GM12878 (cell line): ENCODE results near the gene DSG4. TPM values are rescaled to one million over a fixed set of nuclear protein-coding genes. Genes with fewer than 3 reads are reported as not detected.

Experiments
- ATAC-seq: fragments of 200-7000 bp; cut with Tn5 transposase; 3 replicates; pipeline ENCODE4 v1.9.1; 2020; ENCODE audit warnings: mild to moderate bottlenecking, moderate library complexity
- BruUV-seq: library from RNA; stranded (reverse); fragments of 400-500 nt; replicated peaks from 2 replicates; lab custom pipeline; 2021; lab: Mats Ljungman, UMichigan
- CTCF ChIA-PET: fragments of 300-600 bp; sonication (Branson Sonifier 250); formaldehyde crosslinking; extraction: SDS; loops from one replicate; lab custom pipeline; 2021; ENCODE audit warnings: inconsistent platforms; lab: Yijun Ruan, JAX
- POLR2A ChIA-PET: fragments of 350-600 bp; formaldehyde crosslinking; extraction: SDS; loops from one replicate; lab custom pipeline; 2021; ENCODE audit warnings: inconsistent platforms; lab: Charles Lee
- RAD21 ChIA-PET: fragments of 300-600 bp; sonication (Branson Sonifier 250); formaldehyde crosslinking; loops from one replicate; lab custom pipeline; 2023; ENCODE audit warnings: antibody characterized with exemption; ENCODE audit not compliant: unreplicated experiment; lab: Charles Lee
- SMC1A ChIA-PET: fragments of 300-600 bp; sonication (Branson Sonifier 250); formaldehyde crosslinking; loops from one replicate; lab custom pipeline; 2023; ENCODE audit not compliant: unreplicated experiment, uncharacterized antibody; lab: Charles Lee
- DNase-seq: peaks from one replicate; pipeline ENCODE4 v3.0.0-alpha.2; 2011; ENCODE audit warnings: low read depth, low spot score
- FAIRE-seq: peaks from 3 replicates; lab custom pipeline; 2011; peaks lifted over from hg19 to GRCh38; lab: Jason Lieb, UNC
- H2AFZ ChIP-seq: 2 replicates; pipeline ENCODE4 v1.6.0; 2011; ENCODE audit warnings: low read depth, low read length, control low read depth; ENCODE audit not compliant: control insufficient read depth
- H3K27ac ChIP-seq: 2 replicates; pipeline ENCODE4 v1.5.1; 2011; ENCODE audit warnings: control low read depth; ENCODE audit not compliant: control insufficient read depth, insufficient read depth
- H3K27me3 ChIP-seq, 2 experiments: replicated peaks in 1 of 2; 2 replicates each; pipeline versions ENCODE4 v1.6.0 to v1.6.1; 2011; ENCODE audit warnings: low read length in 1 of 2; ENCODE audit not compliant: control insufficient read depth in 2 of 2, insufficient read depth in 2 of 2
- H3K36me3 ChIP-seq, 2 experiments: 2 replicates each; pipeline ENCODE4 v1.5.1; 2011; ENCODE audit warnings: low read length in 1 of 2; ENCODE audit not compliant: control insufficient read depth in 2 of 2, insufficient read depth in 2 of 2
- H3K4me1 ChIP-seq: 2 replicates; pipeline ENCODE4 v1.6.1; 2011; ENCODE audit warnings: mild to moderate bottlenecking, low read length, moderate library complexity, mixed read lengths; ENCODE audit not compliant: control insufficient read depth, insufficient read depth
- H3K4me2 ChIP-seq: 2 replicates; pipeline ENCODE4 v1.6.0; 2011; ENCODE audit warnings: control low read depth; ENCODE audit not compliant: control insufficient read depth, insufficient read depth
- H3K4me3 ChIP-seq: fragments of 200-600 bp; sonication (generic); 2 replicates; pipeline ENCODE4 v1.5.1; 2016
- H3K79me2 ChIP-seq: 2 replicates; pipeline ENCODE4 v1.6.0; 2011; ENCODE audit warnings: low read length; ENCODE audit not compliant: control insufficient read depth, insufficient read depth
- H3K9ac ChIP-seq: 2 replicates; pipeline ENCODE4 v1.8.0; 2011; ENCODE audit warnings: low read length, control low read depth, mixed read lengths; ENCODE audit not compliant: control insufficient read depth, insufficient read depth
- H3K9me3 ChIP-seq: replicated peaks from 3 replicates; pipeline ENCODE4 v1.5.1; 2011; ENCODE audit warnings: mild to moderate bottlenecking, low read length; ENCODE audit not compliant: control insufficient read depth, insufficient read depth
- H4K20me1 ChIP-seq: 2 replicates; pipeline ENCODE4 v1.6.0; 2011; ENCODE audit not compliant: control insufficient read depth, insufficient read depth
- ASH2L ChIP-seq: fragments of 300-600, 200-600 bp; sonication (generic); IDR thresholded peaks from 2 replicates; pipeline ENCODE4 v1.6.1; 2017; ENCODE audit warnings: low read depth, mild to moderate bottlenecking, borderline replicate concordance
- PML ChIP-seq: IDR thresholded peaks from 2 replicates; pipeline ENCODE4 v1.6.1; 2012; ENCODE audit warnings: low read length, inconsistent platforms
- STAT1 ChIP-seq: fragments of 450-650 bp; conservative IDR thresholded peaks from 2 replicates; pipeline ENCODE4 v1.6.1; 2014; ENCODE audit warnings: antibody characterized with exemption, mild to moderate bottlenecking
- ZSCAN29 ChIP-seq: fragments of 450-650 bp; IDR thresholded peaks from 2 replicates; pipeline ENCODE4 v1.6.1; 2017; ENCODE audit warnings: mild to moderate bottlenecking, moderate library complexity
- WGBS: methylation state at CpG from one replicate; pipeline ENCODE4 v1.1.6; 2016; ENCODE audit warnings: low lambda C conversion rate; ENCODE audit not compliant: insufficient replicate concordance, insufficient coverage; ENCODE audit errors: missing lambda C conversion rate; 5-methylcytosine and 5-hydroxymethylcytosine counted together
- in situ Hi-C: fragments of 300-500 bp; cut with MboI; formaldehyde crosslinking; loops from 9 replicates; pipeline ENCODE4 v1.14.3; 2018; ENCODE audit warnings: mixed read lengths
- intact Hi-C: fragments of 100-400 bp; cut with micrococcal nuclease; formaldehyde crosslinking; loops from one replicate; pipeline ENCODE4 v1.14.2; 2022; ENCODE audit not compliant: unreplicated experiment
- polyA plus RNA-seq, 11 experiments: library from polyadenylated mRNA; depleted of rRNA in 4 of 11; unstranded in 6 of 11; stranded (reverse) in 5 of 11; fragments of >200 nt; fragmentation: Nextera tagmentation in 4 of 11; fragmentation: Illumina TruSeq in 1 of 11; extraction: Ambion mirVana in 4 of 11; extraction: Trizol in 1 of 11; gene quantifications; 1 replicate in 1 of 11; 2 replicates in 10 of 11; pipeline versions ENCODE4 v1.2.1 to v1.2.3, GENCODE V29; 2011 to 2016; ENCODE audit warnings: inconsistent platforms in 2 of 11, missing spikeins in 2 of 11, low read depth in 1 of 11
- total RNA-seq, 4 experiments: library from RNA; depleted of rRNA in 3 of 4; stranded (reverse); fragments of >200 nt in 3 of 4; fragmentation: Illumina TruSeq in 1 of 4; extraction: Trizol in 1 of 4; gene quantifications; 2 replicates each; pipeline versions ENCODE4 v1.2.1 to v1.2.3, GENCODE V29; 2013 to 2021
- TF ChIP-seq, protein P1 (sequence below): fragments of 450-650 bp; IDR thresholded peaks from 2 replicates; pipeline ENCODE4 v1.6.1; 2016; ENCODE audit warnings: mild to moderate bottlenecking, moderate library complexity, borderline replicate concordance

Gene DSG4
- total and polyA plus RNA-seq, 10 of the 15 experiments (the other 5 are each of a cell fraction or from before 2014, with no cell fraction given), result 0.07 to 0.59 (median 0.17) TPM; not detected in 1

DNA sequence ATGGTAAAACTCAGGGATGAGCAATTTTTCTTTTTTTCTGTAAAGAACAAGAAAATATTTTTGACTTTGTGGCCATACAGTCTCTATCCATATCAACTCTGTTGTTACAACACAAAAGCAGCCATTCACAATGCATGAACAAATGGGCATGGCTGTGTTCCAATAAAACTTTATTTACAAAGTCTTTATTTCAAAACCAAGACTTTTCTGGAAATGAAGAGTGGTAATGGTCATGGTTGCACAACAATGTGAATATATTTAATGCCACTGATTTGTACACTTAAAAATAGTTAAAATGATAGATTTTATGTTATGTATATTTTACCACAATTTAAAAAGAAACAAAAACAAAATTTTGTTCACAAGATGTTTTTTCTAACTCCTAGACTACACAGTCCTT lies 69.3 kb downstream of the DSG4 start:
- H3K27ac ChIP-seq, result no peak overlapping the region
- RAD21 ChIA-PET, result no interaction called here
- intact Hi-C loops (no loop called here), in situ Hi-C loops (no loop called here)
- H3K79me2 ChIP-seq, result no peaks in the 10 kb centered on the region
- H3K9ac ChIP-seq, result no peak overlapping the region
- SMC1A ChIA-PET, result no interaction called here
- H3K9me3 ChIP-seq, result no peaks in the 10 kb centered on the region
- ATAC-seq (no peak), DNase-seq (no peak), FAIRE-seq (no peak)
- TF ChIP-seq, protein P1, sequence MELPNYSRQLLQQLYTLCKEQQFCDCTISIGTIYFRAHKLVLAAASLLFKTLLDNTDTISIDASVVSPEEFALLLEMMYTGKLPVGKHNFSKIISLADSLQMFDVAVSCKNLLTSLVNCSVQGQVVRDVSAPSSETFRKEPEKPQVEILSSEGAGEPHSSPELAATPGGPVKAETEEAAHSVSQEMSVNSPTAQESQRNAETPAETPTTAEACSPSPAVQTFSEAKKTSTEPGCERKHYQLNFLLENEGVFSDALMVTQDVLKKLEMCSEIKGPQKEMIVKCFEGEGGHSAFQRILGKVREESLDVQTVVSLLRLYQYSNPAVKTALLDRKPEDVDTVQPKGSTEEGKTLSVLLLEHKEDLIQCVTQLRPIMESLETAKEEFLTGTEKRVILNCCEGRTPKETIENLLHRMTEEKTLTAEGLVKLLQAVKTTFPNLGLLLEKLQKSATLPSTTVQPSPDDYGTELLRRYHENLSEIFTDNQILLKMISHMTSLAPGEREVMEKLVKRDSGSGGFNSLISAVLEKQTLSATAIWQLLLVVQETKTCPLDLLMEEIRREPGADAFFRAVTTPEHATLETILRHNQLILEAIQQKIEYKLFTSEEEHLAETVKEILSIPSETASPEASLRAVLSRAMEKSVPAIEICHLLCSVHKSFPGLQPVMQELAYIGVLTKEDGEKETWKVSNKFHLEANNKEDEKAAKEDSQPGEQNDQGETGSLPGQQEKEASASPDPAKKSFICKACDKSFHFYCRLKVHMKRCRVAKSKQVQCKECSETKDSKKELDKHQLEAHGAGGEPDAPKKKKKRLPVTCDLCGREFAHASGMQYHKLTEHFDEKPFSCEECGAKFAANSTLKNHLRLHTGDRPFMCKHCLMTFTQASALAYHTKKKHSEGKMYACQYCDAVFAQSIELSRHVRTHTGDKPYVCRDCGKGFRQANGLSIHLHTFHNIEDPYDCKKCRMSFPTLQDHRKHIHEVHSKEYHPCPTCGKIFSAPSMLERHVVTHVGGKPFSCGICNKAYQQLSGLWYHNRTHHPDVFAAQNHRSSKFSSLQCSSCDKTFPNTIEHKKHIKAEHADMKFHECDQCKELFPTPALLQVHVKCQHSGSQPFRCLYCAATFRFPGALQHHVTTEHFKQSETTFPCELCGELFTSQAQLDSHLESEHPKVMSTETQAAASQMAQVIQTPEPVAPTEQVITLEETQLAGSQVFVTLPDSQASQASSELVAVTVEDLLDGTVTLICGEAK, result peak; percentile 77
- no peak for TF ChIP-seq ASH2L
- POLR2A ChIA-PET, result no interaction called here
- no peaks in the 10 kb centered on the region for H4K20me1 ChIP-seq
- H3K36me3 ChIP-seq, result no peaks in the 10 kb centered on the region
- H3K4me1 ChIP-seq, result no peaks in the 10 kb centered on the region
- no peak overlapping the region for H3K4me3 ChIP-seq
- H2AFZ ChIP-seq, result no peak overlapping the region
- CTCF ChIA-PET, result no interaction called here
- no TSS peak for BruUV-seq
- H3K27me3 ChIP-seq, result no peaks in the 10 kb centered on the region; a peak in 1 of 4 replicates
- no peak overlapping the region for H3K4me2 ChIP-seq

DNA sequence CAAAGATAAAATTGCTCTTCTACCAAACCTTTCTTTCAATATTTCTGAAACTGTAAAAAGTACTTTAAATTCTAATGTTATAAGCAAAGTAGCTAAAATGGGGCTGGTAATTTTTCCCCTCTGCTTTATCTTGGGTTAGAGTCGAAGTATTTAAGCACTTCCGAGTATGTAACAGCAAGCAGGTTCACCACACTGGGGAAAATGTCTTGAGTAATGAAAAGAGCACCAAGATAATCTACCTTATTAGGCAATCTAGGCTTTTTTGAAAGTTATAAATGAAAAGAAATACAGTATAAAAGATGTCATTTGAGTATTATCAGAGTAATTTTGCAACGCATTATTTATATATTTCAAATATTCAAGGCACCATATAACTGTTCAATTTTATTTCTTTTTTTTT lies 70.3 kb downstream of the DSG4 start:
- H3K27ac ChIP-seq, result no peak overlapping the region
- no TSS peak for BruUV-seq
- no peak overlapping the region for H3K4me2 ChIP-seq
- FAIRE-seq, result no peak
- no peak overlapping the region for H3K4me3 ChIP-seq
- no peaks in the 10 kb centered on the region for H3K79me2 ChIP-seq
- no peaks in the 10 kb centered on the region for H3K9me3 ChIP-seq
- RAD21 ChIA-PET, result no interaction called here
- no peaks in the 10 kb centered on the region for H3K36me3 ChIP-seq
- DNase-seq, result no peak
- H4K20me1 ChIP-seq, result no peaks in the 10 kb centered on the region
- H3K9ac ChIP-seq, result no peak overlapping the region
- no peak for ATAC-seq
- POLR2A ChIA-PET, result no interaction called here
- no peaks in the 10 kb centered on the region for H3K4me1 ChIP-seq
- WGBS, result 32% methylated on average over 3 of the region's 3 CpGs
- no peaks in the 10 kb centered on the region; a peak in 1 of 4 replicates for H3K27me3 ChIP-seq
- intact Hi-C loops, result no loop called here
- in situ Hi-C loops, result no loop called here
- H2AFZ ChIP-seq, result no peak overlapping the region
- SMC1A ChIA-PET, result no interaction called here
- CTCF ChIA-PET, result no interaction called here
- TF ChIP-seq ZSCAN29, result no peak
- TF ChIP-seq STAT1, result no peak
- TF ChIP-seq, protein P1, result no peak
- TF ChIP-seq PML, result no peak
